Neural cell (in vitro differentiated cells): ENCODE results near the gene NPLOC4. TPM values are rescaled to one million over a fixed set of nuclear protein-coding genes. Genes with fewer than 3 reads are reported as not detected.

ENCODE experiments used
- H2AFZ ChIP-seq: fragments of 200-600, 300-800 bp; sonication (generic), shearing (Covaris generic); 2 replicates; pipeline ENCODE4 v1.6.0; 2014; ENCODE audit warnings: low read depth, mild to moderate bottlenecking, antibody characterized with exemption, low read length, moderate library complexity
- H3F3A ChIP-seq: fragments of 200-600 bp; shearing (Covaris generic); 2 replicates; pipeline ENCODE4 v1.6.1; 2016; ENCODE audit warnings: mild to moderate bottlenecking, moderate library complexity, mixed read lengths, antibody characterized with exemption, low read length; ENCODE audit not compliant: insufficient read depth, poor library complexity, severe bottlenecking
- H3K27ac ChIP-seq: fragments of 200-600, 300-800 bp; sonication (generic), shearing (Covaris generic); 2 replicates; pipeline ENCODE4 v1.5.1; 2014; ENCODE audit warnings: mild to moderate bottlenecking, low read length, moderate library complexity
- H3K27me3 ChIP-seq: fragments of 300-800, 200-600 bp; sonication (generic), shearing (Covaris generic); 2 replicates; pipeline ENCODE4 v1.6.0; 2014; ENCODE audit warnings: mild to moderate bottlenecking, low read depth, low read length, moderate library complexity; ENCODE audit not compliant: insufficient read depth
- H3K36me3 ChIP-seq: fragments of 300-800, 200-600 bp; sonication (generic), shearing (Covaris generic); 2 replicates; pipeline ENCODE4 v1.5.1; 2014; ENCODE audit warnings: mild to moderate bottlenecking, antibody characterized with exemption, low read length, moderate library complexity; ENCODE audit not compliant: insufficient read depth
- H3K4me2 ChIP-seq: fragments of 300-800, 200-600 bp; sonication (generic), shearing (Covaris generic); 2 replicates; pipeline ENCODE4 v1.6.0; 2014; ENCODE audit warnings: mild to moderate bottlenecking, low read length
- H3K4me3 ChIP-seq: fragments of 300-800, 200-600 bp; sonication (generic), shearing (Covaris generic); 2 replicates; pipeline ENCODE4 v1.5.1; 2014; ENCODE audit warnings: mild to moderate bottlenecking, low read length, moderate library complexity
- H3K79me2 ChIP-seq: fragments of 200-600 bp; shearing (Covaris generic); replicated peaks from 2 replicates; pipeline ENCODE4 v1.6.0; 2014; ENCODE audit warnings: mild to moderate bottlenecking, low read length, moderate library complexity; ENCODE audit not compliant: insufficient read depth
- H3K9ac ChIP-seq: fragments of 300-800, 200-600 bp; sonication (generic), shearing (Covaris generic); 2 replicates; pipeline ENCODE4 v1.6.1; 2016; ENCODE audit warnings: mild to moderate bottlenecking, low read length, mixed read lengths
- H3K9me2 ChIP-seq: fragments of 200-600 bp; shearing (Covaris generic); 2 replicates; pipeline ENCODE4 v1.6.1; 2016; ENCODE audit warnings: mild to moderate bottlenecking, low read length, mixed read lengths; ENCODE audit not compliant: insufficient read depth
- H3K9me3 ChIP-seq: fragments of 200-600, 300-800 bp; sonication (generic), shearing (Covaris generic); 2 replicates; pipeline ENCODE4 v1.6.1; 2016; ENCODE audit warnings: mild to moderate bottlenecking, mixed run types, low read length, moderate library complexity, mixed read lengths
- H4K20me1 ChIP-seq: fragments of 200-600 bp; shearing (Covaris generic); 2 replicates; pipeline ENCODE4 v1.6.1; 2016; ENCODE audit warnings: mild to moderate bottlenecking, mixed run types; ENCODE audit not compliant: insufficient read depth
- EP300 ChIP-seq: fragments of 450-650 bp; conservative IDR thresholded peaks from 2 replicates; pipeline ENCODE4 v1.6.1; 2014; ENCODE audit warnings: antibody characterized with exemption, mild to moderate bottlenecking, moderate library complexity; ENCODE audit not compliant: poor library complexity, severe bottlenecking
- EZH2 ChIP-seq: fragments of 200-600, 300-800 bp; shearing (Covaris generic), sonication (generic); IDR thresholded peaks from 2 replicates; pipeline ENCODE4 v1.6.1; 2014; ENCODE audit warnings: antibody characterized with exemption, low read length, borderline replicate concordance, mild to moderate bottlenecking; ENCODE audit not compliant: insufficient read depth, poor library complexity, severe bottlenecking
- MXI1 ChIP-seq: fragments of 450-650 bp; conservative IDR thresholded peaks from 2 replicates; pipeline ENCODE4 v1.6.1; 2014; ENCODE audit warnings: antibody characterized with exemption, mild to moderate bottlenecking; ENCODE audit not compliant: poor library complexity, severe bottlenecking
- POLR2AphosphoS5 ChIP-seq: IDR thresholded peaks from 2 replicates; pipeline ENCODE4 v1.6.1; 2012
- RAD21 ChIP-seq: fragments of 450-650 bp; conservative IDR thresholded peaks from 2 replicates; pipeline ENCODE4 v1.6.1; 2014; ENCODE audit warnings: antibody characterized with exemption, mild to moderate bottlenecking, moderate library complexity
- SMC3 ChIP-seq: fragments of 450-650 bp; conservative IDR thresholded peaks from 2 replicates; pipeline ENCODE4 v1.6.1; 2014; ENCODE audit warnings: antibody characterized with exemption, mild to moderate bottlenecking, moderate library complexity; ENCODE audit not compliant: poor library complexity
- TAF1 ChIP-seq: IDR thresholded peaks from 2 replicates; pipeline ENCODE4 v1.6.1; 2012; ENCODE audit warnings: low read depth
- polyA plus RNA-seq: library from polyadenylated mRNA; depleted of rRNA; stranded (reverse); fragments of >200 nt; gene quantifications from 2 replicates; pipeline ENCODE4 v1.2.3, GENCODE V29; 2014
- TF ChIP-seq, protein P1 (sequence below): IDR thresholded peaks from 2 replicates; pipeline ENCODE4 v1.6.1; 2012; ENCODE audit warnings: borderline replicate concordance
- TF ChIP-seq, protein P2 (sequence below): fragments of 450-650 bp; IDR thresholded peaks from 2 replicates; pipeline ENCODE4 v1.5.1; 2014; ENCODE audit warnings: antibody characterized with exemption, mild to moderate bottlenecking, moderate library complexity; ENCODE audit not compliant: poor library complexity, severe bottlenecking

The NPLOC4 gene
- polyA plus RNA-seq, 1 donor from 2014 or later: 32.3 TPM

GRCh38 chr17:81535480-81536298 is 101.2 kb downstream of the NPLOC4 start:
- Histone ChIP-seq H3F3A (no peaks in the 10 kb centered on the region), H3K79me2 (no peaks in the 10 kb centered on the region), H3K4me3 (no peak overlapping the region), H3K9me2 (no peaks in the 10 kb centered on the region), H3K27ac (no peak overlapping the region), H3K27me3 (no peaks in the 10 kb centered on the region), H3K36me3 (no peaks in the 10 kb centered on the region), H4K20me1 (no peaks in the 10 kb centered on the region), H3K4me2 (no peak overlapping the region), H2AFZ (no peak overlapping the region), H3K9ac (no peak overlapping the region), H3K9me3 (no peaks in the 10 kb centered on the region)
- TF ChIP-seq TAF1: no peak
- TF ChIP-seq POLR2AphosphoS5: no peak
- TF ChIP-seq RAD21: no peak
- TF ChIP-seq, protein P1, sequence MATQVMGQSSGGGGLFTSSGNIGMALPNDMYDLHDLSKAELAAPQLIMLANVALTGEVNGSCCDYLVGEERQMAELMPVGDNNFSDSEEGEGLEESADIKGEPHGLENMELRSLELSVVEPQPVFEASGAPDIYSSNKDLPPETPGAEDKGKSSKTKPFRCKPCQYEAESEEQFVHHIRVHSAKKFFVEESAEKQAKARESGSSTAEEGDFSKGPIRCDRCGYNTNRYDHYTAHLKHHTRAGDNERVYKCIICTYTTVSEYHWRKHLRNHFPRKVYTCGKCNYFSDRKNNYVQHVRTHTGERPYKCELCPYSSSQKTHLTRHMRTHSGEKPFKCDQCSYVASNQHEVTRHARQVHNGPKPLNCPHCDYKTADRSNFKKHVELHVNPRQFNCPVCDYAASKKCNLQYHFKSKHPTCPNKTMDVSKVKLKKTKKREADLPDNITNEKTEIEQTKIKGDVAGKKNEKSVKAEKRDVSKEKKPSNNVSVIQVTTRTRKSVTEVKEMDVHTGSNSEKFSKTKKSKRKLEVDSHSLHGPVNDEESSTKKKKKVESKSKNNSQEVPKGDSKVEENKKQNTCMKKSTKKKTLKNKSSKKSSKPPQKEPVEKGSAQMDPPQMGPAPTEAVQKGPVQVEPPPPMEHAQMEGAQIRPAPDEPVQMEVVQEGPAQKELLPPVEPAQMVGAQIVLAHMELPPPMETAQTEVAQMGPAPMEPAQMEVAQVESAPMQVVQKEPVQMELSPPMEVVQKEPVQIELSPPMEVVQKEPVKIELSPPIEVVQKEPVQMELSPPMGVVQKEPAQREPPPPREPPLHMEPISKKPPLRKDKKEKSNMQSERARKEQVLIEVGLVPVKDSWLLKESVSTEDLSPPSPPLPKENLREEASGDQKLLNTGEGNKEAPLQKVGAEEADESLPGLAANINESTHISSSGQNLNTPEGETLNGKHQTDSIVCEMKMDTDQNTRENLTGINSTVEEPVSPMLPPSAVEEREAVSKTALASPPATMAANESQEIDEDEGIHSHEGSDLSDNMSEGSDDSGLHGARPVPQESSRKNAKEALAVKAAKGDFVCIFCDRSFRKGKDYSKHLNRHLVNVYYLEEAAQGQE: no peak
- TF ChIP-seq EZH2: no peak
- TF ChIP-seq SMC3: no peak
- TF ChIP-seq EP300: no peak
- TF ChIP-seq MXI1: no peak
- TF ChIP-seq, protein P2, sequence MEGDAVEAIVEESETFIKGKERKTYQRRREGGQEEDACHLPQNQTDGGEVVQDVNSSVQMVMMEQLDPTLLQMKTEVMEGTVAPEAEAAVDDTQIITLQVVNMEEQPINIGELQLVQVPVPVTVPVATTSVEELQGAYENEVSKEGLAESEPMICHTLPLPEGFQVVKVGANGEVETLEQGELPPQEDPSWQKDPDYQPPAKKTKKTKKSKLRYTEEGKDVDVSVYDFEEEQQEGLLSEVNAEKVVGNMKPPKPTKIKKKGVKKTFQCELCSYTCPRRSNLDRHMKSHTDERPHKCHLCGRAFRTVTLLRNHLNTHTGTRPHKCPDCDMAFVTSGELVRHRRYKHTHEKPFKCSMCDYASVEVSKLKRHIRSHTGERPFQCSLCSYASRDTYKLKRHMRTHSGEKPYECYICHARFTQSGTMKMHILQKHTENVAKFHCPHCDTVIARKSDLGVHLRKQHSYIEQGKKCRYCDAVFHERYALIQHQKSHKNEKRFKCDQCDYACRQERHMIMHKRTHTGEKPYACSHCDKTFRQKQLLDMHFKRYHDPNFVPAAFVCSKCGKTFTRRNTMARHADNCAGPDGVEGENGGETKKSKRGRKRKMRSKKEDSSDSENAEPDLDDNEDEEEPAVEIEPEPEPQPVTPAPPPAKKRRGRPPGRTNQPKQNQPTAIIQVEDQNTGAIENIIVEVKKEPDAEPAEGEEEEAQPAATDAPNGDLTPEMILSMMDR: no peak

GRCh38 chr17:81535007-81535328 is 101.9 kb downstream of the NPLOC4 start:
- no peak for TF ChIP-seq POLR2AphosphoS5
- no peak for TF ChIP-seq EZH2
- TF ChIP-seq RAD21: no peak
- TF ChIP-seq, protein P2: no peak
- no peak for TF ChIP-seq EP300
- TF ChIP-seq, protein P1: no peak
- TF ChIP-seq MXI1: no peak
- Histone ChIP-seq H2AFZ (no peak overlapping the region), H3K36me3 (no peaks in the 10 kb centered on the region), H3F3A (no peaks in the 10 kb centered on the region), H3K9ac (no peak overlapping the region), H3K9me3 (no peaks in the 10 kb centered on the region), H3K4me3 (no peak overlapping the region), H3K27me3 (no peaks in the 10 kb centered on the region), H4K20me1 (no peaks in the 10 kb centered on the region), H3K27ac (no peak overlapping the region), H3K79me2 (no peaks in the 10 kb centered on the region), H3K4me2 (no peak overlapping the region), H3K9me2 (no peaks in the 10 kb centered on the region)
